Activated CD4-positive, alpha-beta T cell treated with anti-CD3 and anti-CD28 coated beads for 24 hours (primary cell): Measurements from ENCODE around the gene ADARB2.

Experiments used
- DNase-seq, 2 donors: peaks; one replicate each; pipeline ENCODE4 v3.0.0-alpha.2; 2020; ENCODE audit warnings: low read depth in 2 of 2

The ADARB2 gene

DNA sequence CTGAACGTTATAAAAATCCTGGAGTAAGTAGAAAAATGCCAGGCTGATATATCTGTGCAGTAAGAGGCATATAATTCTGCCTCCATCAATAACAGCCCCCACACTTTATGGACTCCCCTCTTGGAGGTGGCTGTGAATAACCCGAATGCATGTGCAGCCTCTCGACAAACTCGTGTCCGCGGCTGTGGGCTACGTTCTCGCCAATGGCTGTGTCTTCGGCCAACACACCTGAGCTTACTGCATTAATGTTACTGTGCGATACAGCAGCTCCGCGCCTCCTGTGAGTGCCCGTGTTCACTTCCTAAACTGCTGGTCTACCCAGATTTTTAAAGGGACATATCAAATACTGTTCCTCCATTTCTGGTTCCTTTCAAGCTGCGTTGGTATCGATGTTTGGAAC, 209.4 kb downstream of the ADARB2 start:
- DNase-seq, result no peak

DNA sequence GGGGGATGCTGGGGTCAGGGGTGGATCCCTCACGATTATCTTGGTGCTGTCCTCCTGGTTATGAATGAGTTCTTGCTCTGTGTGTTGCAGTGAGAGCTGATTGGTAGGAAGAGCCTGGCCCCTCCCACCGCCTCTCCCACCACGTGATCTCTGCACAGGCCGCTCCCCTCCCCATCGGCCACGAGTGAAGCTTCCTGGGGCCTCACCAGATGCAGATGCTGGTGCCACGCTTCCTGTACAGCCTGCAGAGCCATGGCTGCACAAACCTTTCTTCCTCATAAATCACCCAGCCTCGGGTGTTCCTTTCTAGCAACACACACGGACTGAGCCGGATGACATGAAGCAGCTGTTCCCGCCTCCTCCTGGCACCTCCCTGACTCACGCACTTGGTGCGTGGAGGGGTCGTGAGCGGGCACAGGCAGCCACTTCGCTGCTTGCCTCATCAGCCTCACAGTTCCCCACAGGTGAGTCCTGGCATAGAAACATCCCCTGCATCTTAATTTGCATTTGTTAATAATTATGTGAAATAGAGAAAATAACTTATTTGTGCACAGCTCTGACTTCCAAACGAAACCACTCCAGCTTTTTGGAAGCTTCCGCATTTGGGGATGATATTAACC, 210.8 kb downstream of the ADARB2 start:
- DNase-seq, result no peak

DNA sequence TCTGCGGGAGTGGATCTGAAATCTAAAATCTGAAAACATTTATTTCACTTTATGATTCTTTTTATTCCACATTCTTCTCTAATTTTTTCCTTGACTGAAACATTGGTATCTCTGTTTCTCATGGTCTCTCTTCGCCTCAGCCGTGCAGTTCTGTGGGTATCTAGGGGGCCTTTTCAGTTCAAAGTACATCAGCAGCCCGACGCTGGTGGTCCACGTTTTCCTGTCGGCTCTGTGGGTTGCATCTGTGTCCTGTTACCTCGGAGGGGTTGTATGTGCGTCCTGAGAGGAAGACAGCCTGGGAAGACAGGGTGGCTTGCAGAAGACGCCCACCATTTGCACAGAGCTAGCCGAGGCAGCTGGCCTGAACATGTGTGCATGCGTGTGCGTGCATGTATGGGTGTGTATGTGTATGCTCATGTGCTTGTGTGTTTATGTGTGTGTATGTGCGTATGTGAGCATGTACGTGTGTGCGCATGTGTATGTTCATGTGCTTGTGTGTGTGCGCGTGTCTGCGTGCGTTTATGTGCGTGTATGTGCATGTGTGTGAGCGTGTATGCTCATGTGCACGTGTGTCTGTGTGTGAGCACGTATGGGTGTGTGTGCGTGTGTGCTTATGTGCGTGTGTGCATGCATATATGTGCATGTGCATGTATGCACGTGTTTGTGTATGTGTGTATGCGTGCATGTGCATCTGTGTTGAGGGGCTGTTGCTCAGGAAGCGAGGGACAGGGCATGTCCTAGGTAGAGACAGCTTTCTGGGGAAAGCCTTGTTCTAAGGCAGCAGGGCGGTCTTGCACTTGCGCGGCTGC, 211.8 kb downstream of the ADARB2 start:
- no peak for DNase-seq

DNA sequence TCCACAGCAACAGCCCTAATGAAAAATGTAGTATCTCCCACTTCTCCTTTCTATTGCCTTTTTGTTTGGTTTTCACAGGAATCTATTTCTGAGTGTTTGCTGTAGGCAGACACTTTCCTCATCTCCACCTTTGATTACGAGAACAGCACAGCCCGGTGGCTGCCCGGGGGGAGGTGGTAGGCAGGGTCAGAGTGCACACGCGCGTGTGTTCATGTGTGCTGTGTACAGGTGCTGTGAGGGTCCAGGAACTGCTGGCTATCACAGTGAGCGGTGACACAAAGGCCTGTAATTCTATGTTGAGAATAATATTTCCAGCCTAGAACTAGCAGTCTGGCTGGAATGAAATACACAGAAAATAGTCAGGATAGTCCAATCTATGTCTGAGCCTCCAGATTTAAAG, 212.8 kb downstream of the ADARB2 start:
- no peak for DNase-seq

DNA sequence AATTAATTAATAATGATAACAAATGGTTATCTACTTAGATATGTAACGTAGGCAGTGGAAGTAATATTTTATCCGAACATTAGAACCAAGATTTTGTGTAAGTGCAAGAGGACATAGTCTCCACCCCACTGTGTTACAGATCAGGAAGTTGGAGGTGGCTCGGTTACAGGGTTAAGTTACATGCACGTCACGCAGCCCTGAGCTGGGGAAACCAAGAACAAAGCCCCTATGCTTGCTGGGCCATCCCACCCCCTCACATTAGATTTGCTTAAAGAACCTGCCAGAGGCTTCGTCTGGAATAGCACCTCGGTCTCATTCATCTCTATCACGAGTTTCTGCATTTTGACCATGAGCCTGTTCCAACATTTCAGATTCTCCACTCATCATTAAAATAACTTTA, 214.1 kb downstream of the ADARB2 start:
- no peak for DNase-seq

DNA sequence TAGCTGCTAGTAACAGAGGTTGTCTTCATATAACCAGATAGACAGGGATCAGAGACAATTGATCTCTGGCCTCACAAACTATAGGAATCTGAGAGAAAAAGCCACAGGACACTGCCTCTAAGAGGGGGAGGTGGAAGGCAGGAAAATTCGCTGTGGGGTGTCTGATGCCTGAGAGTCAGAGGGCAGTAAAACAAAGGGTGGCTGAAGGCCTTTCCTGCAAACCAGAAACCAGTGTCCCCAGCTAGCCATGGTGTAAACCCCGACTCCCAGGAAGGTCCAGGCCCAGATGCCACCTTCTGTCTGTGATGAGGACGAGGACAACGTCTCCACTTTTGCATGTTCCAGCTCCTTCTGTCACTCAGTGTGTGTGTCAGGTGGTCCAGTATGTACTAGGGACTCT, 215.1 kb downstream of the ADARB2 start:
- no peak for DNase-seq

DNA sequence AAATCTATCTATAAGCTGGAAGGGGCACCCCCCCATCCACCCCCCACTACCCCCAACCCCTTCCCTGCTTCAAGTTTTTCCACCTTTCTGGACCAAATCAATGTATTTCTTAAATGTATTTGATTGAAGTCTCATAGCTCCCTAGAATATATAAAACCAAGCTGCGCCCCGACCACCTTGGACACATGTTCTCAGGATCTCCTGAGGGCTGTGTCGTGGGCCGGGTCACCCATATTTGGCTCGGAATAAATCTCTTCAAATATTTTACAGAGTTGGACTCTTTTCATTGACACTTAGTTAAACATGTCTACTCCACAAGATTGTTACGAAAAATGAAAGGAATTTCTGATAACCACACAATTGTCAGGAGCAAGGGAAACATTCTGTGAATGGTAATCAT, 215.6 kb downstream of the ADARB2 start:
- DNase-seq, result no peak

DNA sequence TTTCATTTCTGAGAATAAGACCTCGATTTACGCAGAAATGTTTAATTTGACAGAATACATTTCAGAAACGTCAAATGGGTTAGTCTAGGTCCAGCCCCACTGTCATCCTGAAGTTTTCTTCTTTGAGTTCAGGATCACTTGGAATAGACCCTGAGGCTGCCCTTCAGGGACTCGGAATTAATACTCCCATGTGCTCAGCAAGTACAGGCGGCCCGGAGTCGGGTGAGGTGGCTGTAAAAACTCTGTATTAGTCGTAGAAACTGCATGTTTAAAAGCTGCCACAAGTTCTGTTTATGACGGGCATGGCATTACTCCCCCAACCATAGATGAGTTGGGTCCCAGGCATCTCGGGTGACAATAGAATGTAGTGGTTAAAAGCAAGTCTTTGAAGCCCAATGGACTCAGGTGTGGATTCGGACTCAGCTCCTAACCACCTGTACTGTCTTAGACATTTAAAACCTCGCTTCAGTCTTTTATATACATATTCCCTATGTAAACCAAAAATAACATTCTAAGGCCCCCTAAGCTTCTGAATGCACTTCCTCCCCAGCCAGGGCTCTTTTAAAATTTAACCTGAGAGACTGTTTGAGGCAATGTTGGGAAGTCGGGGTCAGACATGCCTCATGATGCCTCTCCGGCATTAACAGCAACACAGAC, 216.3 kb downstream of the ADARB2 start:
- no peak for DNase-seq

DNA sequence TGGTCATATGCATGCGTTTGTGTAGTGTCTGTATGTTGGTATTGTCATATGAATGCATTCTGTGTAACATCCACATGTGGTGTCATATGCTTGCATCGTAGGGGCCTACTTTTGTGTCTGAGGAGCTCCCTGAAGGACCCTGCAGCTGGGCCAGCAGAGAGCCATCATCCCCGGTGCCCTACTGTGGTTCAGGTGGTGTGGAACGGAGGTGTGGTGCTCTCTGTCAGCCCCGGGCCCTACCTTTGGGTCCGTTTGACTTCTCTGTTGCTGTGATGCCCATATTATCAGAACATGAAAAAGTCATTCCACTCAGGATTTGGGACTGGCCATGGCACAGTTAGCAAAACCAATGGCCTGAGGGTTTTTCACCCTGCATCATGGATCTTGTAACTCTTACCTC, 217.9 kb downstream of the ADARB2 start:
- DNase-seq, result no peak

DNA sequence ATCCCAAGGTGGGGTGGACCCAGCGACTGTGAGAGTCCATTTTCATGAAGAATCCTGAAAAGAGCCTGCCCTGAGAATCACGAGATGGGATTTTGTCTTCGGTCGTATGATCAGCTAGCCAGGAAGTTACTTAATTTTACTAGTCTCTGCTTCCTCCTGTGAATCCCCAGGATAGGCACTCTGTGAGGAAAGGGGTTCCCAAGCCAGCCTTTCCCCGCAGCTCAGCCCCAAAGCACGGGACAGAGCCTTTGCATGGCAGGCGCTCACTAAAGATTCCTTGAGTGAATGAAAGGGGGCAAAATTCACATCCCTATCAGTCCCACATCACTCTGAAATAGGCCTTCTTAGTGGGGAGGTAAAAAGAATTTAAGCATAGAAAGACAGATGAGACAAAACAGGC, 219.6 kb downstream of the ADARB2 start:
- no peak for DNase-seq

DNA sequence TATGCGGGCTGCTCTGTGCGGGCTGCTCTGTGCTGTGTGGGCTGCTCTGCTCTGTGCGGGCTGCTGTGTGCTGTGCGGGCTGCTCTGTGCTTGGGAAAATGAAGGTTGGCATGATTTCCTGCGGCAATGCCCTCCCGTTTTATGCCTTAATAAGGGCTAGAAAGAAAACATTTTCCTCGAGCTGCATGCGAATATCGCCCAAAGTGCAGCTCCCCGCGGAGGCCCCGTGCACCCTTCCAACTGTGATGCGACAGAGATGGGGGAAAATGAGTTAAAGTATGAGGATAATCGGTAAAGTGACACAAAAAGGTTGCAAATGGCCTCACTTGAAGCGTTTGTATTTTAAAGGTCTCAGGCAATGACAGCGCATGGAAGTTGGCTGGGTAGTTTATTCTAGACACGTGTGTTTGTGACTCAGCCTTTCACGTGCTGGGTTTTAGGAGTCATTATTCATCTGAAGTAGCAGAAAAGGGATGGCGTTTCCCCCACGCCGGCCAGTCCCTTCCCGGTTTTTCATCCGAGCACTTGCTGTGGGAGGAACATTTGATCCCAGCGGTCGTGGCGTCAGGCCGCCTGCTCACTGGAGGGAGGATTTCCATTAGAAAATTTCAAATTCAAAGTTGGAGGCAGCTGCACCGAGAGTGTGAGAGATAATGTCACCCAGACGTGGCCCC, 220.7 kb downstream of the ADARB2 start:
- no peak for DNase-seq

DNA sequence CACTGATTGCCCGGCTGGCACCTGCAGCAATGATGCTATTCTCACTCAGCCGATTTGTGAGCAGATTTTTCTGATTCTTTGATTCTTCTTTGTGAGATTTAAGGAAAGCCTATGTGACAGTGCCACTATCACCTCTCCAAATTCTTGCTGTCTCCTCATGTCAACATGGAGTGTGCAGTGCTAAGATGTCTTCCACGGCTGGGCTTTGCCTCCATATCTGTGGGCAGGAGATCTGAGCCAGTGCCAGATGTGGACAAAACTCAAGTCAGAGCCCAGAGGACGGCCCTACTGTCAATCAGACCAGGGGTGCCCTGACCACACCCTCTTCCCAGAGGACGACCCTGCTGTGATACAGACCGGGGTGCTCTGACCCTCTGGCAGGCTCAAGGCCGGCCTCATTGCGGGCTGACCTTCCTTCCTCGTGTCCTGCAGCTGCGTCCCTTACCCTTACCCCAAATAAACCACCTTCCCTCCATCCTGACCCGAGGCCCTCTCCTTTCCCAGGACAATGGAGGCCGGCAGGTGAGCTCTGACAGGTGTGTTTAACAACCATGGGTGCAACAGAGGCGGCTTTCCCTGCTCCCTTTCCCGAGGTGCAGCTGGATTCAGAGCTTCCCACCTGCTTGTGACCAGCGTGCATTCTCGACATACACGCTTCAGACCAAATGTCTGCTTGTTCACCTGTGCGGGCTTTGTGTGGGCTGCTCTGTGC, 221.4 kb downstream of the ADARB2 start:
- no peak for DNase-seq

DNA sequence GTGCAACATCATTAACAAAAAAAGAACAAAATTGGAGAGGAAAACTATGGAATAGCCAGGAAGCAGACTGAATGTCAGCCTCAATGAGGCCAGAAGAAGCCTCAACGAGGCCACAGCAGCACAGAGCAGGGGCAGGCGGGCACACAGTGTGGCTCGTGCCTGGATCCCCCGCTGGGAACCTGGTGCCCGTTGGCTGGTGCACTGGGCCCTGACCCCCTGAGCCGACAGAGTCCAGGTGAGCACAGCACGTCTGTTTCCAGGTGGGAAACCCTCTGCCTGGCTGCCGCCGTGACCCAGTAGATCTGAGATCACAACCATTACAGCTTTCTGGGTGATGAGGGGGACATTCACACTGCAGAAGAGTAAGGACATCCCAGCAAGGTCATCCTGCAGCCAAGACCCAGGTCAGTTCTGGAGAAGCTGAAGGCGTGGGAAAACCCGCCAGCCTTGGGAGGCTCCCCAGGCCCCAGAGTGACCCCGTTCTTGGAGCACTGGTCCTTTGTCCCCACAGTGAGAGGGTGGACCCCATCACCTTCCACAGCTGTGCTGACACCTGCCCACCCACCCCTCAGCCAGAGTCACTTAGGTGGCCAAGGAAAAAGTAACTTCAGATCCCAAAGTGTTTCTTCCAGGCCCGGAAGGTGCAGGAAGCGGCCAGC, 222.1 kb downstream of the ADARB2 start:
- DNase-seq, result no peak

DNA sequence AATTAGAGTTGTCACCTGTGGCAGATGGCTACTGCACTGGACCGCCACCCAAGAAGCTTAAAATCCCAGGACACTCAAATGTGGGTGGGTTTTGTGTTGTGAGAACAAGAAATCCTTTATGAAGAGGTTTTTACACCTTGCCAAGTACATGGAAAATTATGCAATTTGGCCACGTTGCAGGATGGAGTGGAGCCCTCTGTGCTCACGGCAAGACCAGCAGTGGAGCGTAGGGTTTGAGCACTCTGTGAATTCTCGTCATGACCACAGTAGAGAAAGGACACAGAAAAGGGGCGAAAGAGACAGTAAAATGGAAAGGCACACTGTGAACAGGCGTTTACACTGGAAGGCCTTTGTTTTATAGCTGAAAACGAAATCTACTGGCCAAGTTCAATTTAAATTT, 222.6 kb downstream of the ADARB2 start:
- no peak for DNase-seq

DNA sequence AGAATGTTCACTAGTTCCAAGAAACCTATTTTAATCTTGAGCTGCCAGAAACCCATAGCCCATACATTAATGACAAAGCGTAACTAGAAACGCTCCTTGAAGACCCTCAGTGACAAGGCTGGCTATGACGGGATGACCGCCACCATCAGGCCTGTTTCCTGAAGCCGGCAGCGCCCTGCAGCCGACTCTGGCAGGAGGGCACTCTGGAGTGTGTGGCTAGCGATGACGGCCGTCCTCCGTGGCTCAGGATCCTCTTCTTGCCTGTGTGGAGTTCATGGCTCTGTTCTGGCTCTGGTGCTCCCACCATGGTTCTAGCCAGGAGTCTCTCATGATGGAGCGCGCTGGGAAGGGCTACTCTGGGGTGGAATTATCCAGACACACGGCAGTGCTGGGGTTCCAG, 224.1 kb downstream of the ADARB2 start:
- no peak for DNase-seq

DNA sequence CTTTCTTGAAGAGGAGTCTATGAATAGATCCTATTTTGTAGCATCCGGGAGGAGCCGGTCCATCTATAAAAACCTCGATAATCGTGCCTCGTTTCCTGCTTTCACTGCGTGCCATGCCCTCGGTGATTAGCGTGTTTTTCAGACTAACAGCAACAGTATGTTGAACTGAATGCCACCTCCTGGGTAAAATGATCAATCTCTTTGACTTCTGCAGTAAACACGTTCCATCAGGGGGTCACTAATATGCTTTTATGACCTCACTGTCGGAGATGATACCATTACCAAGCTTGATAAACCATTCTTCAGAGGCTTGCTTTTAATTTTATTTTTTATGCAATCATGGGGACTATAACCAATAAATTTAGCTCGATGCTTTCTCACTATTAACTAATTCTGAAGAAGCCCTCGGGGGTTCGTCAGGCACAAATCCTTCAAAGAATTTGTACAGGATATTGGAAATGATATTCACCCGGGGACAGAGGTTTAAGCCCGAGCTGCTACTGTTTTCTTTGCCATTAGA, 228.3 kb downstream of the ADARB2 start:
- DNase-seq, result no peak

DNA sequence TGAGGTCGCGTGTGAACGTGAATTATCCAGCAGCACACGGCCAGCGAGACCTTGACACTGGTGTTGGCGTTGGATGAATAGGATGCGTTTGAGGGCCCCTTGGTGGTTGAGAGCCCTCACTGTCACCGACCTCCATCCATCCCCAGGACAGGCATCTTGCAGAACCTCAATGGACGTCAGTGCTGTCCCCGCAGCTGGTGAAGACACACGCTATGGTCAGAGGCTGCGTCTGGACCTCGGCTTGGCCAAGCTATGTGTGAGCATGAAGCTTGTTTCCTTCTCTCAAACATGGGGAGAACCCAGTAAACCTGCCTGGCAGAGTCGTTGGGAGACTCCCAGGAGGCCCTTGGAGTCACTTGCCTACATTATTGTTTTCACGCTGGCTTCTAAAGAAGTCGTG, 229.2 kb downstream of the ADARB2 start:
- DNase-seq, result no peak

DNA sequence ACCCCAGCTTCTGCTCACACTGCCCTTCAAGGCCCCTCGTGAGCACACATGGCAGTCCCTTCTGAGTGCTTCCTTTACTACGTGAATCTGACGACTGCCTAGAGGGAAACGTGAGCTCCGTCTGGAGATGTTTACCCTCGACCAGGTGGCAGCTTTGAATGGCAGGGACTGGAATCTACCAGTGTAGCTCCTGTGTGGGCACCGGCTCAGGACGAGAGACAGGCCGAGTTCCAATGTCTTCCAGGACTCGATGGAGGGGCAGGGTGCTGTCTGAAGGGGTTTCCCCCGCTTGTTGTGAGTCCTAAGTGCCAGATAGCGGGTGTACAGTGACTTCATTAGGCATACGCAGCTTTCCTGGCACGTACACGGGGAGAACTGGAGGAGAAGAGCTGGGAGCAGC, 229.9 kb downstream of the ADARB2 start:
- no peak for DNase-seq

DNA sequence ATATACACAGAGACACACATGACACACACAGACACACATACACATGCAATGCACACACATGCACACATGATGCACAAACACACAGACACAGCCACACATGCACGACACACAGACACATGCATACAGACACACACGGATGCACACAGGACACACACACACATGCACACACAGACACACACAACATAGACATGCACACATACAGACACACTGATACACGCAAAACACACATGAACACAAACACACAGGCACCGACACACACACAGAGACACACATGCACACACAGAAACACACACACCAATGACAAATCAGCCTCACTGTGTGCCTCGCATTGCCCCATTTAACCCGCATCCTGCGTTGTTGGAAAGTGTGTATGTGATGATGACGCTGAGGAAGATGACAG, 232.4 kb downstream of the ADARB2 start:
- no peak for DNase-seq

DNA sequence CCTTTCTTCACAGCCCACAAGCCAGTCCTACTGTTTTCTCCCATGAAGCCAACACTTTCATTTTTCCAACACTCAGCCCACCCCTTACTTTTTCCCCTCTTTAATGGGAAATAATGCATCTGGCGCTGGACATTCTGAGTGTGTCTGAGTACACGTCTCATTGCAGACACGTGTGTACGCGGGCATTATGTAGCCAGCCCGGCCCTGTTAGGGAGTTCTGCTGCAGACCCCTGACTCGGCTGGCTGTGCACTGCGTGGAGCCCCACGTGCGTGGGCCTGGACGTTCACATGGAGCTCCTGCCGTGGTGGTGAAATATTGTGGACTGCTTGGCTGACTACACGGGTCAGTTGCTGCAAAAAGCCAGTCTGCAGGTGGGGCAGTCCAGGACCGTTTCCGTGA, 233.0 kb downstream of the ADARB2 start:
- DNase-seq, result no peak

DNA sequence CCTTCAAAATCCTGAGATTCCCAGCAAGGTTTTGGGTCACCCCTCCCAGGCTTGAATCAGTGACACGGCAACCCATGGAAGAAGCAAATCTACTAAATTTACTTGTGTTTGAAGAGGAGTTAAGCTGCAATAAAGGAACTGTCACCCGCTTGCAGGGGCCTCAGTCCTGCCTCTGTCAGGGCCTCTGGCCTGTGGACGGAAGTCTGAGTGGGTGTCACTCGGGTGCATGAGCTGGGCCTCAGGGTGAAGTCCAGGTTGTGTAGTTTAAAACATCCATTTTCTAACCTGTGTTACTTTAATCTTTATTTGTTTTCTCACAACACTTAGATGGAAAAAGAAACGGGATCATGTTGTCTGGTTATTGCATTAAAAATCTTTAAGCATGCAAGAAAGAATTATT, 234.9 kb downstream of the ADARB2 start:
- DNase-seq, result no peak
